LNCAP (cell line): ENCODE data around the gene TFAP2C.

Experiments used
- TF ChIP-seq, protein P1 (sequence below): fragments of 450-650 bp; IDR thresholded peaks from 2 replicates; pipeline ENCODE4 v1.5.1; 2017; ENCODE audit warnings: mild to moderate bottlenecking

TFAP2C gene

DNA sequence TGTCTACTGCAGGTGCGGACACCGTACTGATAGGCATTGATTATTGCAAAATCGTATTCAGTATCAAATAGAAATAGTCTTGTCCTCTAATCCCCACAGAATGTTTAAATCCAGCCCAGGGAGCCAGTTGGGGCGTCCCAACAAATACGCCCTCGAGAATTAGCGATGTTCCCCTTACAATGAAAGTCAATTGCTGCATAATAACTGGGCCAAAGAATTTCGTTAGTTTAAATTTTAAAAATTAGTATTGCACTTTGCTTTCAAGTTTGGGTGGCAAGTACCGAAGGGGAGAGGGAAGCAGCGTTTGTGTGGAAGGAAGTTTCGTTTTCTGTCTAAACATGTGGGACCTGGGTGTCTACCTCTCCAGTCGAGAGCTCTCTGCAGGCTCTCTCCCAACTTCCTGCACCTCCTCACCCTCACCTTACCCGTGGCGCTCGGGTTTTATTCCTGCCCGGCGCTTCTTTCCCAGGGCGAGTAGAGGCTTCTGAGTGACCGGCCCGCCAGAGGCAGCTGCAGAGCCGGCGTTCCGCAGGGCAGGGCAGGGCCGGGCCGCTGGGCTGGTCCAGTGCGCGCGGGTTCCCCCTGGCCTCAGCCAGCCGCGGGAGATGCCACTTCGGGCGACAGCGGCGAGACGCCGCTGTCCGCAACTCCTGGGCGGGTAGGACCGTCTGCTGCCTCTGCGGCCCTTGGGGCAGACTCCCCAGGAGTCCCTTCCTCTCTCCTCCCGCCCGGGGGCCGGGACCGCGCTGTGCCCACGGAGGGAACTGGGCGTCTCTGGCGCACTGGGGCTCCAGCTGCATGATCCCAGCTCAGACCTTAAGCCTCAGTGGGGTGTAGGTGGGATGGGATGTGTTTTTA is 862 bp upstream of the TFAP2C start:
- TF ChIP-seq, protein P1, sequence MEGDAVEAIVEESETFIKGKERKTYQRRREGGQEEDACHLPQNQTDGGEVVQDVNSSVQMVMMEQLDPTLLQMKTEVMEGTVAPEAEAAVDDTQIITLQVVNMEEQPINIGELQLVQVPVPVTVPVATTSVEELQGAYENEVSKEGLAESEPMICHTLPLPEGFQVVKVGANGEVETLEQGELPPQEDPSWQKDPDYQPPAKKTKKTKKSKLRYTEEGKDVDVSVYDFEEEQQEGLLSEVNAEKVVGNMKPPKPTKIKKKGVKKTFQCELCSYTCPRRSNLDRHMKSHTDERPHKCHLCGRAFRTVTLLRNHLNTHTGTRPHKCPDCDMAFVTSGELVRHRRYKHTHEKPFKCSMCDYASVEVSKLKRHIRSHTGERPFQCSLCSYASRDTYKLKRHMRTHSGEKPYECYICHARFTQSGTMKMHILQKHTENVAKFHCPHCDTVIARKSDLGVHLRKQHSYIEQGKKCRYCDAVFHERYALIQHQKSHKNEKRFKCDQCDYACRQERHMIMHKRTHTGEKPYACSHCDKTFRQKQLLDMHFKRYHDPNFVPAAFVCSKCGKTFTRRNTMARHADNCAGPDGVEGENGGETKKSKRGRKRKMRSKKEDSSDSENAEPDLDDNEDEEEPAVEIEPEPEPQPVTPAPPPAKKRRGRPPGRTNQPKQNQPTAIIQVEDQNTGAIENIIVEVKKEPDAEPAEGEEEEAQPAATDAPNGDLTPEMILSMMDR = no peak

DNA sequence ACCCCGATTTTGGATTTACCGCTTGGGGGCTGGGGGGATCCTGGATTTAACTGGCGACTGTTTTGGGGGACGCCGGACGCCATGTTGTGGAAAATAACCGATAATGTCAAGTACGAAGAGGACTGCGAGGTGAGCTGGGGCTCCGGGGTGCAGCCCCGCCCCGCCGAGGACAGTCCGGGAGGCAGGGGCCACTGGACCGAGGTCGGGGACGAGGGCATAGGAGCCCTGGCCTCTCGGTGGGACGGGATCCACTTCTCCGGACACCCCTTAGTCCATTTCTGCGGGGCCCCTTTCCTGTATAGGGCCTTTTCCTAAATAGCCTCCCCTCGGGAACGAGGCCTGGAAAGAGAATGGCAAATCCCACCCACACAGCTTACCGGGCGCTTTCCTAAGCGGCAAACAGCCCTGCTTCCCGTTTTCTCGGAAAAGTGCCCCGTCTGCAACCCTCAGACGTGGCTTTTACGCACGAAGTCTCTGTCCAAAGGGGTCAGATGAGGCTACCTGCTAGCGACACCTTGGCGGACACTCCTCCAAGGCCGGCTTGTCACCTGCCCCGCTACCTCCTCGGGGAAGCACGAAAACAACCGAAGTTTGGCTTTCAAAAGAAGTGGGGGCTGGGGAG is 469 bp downstream of the TFAP2C start:
- TF ChIP-seq, protein P1 = no peak

DNA sequence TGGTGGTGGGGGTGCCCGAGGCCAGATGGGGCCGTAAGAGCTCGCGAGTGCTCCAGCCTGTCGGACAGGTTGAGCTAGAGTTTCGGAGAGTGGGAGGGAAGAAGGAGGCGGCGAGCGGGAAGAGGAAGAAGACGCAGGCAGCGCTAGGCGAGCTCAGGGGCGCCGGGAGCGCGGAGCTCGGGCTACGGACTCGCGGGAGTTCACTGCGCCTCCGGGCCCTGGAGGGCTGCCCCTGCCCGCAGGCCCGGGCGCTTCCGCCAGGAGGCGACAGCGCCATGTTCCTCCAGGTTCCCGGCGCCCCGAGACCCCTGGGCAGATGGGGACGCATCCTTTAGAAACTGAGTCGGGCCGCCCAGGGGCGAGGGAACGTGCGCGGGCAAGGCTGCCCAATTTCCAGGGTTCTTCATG is 984 bp downstream of the TFAP2C start:
- TF ChIP-seq, protein P1 = peak; percentile 83

DNA sequence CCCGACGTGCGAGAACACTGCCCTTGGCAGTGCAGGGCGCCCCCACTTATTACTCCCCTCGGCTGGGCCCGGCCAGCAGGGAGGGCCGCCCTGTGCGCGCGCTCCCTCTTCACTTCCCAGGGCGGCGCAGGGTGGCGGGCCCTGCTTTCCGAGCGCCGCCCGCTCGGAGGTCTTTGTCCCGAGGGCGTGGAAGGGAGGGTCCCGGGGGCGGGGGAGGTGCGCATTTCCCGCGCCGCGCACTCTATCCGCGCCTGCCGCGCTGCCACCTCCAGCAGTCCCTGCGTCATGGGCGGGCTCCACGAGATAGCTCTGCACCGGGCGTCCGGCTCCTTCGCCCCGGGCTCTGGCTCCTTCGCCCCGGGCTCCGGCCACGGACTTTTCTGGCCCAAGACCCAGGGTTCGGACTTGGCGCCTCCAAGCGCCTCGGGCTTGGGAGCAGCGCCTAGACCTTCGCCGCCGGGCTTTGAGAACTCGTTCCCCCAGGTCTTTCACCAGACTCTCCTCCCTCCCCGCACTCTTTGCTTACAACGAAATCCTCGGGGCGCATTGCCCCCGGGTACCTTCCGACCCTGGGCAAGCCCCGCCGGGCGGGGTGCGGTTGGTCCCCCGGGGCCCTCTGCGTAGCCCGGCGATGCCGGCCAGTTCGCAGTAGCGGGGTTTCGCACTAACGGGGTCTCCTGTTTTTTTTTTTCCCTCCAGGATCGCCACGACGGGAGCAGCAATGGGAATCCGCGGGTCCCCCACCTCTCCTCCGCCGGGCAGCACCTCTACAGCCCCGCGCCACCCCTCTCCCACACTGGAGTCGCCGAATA is 1.6 kb downstream of the TFAP2C start:
- TF ChIP-seq, protein P1 = peak; percentile 50

DNA sequence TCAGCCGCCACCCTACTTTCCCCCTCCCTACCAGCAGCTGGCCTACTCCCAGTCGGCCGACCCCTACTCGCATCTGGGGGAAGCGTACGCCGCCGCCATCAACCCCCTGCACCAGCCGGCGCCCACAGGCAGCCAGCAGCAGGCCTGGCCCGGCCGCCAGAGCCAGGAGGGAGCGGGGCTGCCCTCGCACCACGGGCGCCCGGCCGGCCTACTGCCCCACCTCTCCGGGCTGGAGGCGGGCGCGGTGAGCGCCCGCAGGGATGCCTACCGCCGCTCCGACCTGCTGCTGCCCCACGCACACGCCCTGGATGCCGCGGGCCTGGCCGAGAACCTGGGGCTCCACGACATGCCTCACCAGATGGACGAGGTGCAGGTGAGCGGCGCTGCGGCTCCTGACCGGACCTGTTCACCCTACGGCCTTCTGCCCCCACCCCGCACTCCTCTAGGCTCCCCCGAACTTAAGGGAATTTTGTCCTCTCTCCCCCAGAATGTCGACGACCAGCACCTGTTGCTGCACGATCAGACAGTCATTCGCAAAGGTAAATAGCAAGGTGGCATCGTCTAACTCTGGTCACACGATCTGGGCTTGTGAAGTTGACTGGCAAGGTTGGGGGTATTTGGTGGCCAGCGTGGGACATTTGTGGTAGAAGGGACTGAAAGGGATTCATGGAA is 2.3 kb downstream of the TFAP2C start:
- TF ChIP-seq, protein P1 = no peak

DNA sequence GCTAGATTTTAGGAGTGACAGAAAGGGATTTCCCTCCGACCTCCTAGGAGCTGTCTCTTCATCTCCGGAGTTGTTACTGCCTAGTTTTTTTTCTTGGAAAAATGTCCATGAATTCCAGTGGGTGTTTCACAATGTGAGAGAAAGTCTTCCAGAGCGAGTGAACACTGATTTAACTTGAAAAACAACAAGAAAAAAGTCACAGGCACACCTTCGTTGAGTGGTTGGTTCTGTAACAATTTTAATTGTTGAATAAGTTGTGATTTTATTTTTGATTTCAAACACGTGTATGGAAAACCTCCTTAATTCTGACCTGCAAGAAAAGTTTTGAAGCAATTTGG is 2.9 kb downstream of the TFAP2C start:
- TF ChIP-seq, protein P1 = no peak

DNA sequence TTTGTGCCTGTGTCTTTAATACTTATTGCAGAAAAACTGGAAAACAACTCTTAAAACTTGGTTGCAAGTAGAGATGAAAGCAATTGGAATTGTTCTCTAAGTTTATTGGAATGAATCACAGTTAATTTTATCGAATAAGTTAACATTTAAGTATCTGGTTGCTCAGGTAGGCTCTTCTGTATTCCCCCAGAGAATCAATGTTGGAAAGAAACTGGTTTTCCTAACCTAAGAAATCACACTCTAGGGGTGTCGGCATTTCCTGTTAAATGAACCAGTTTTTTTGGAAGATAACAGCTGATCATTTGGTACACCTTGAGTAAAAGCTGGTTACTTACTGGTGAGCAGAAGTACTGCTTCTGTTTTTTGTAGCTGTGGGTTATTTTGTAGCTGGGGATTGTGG is 5.2 kb downstream of the TFAP2C start:
- TF ChIP-seq, protein P1 = no peak
